HepG2 (cell line): Measurements from ENCODE around the gene ANAPC1. TPM values are rescaled to one million over a fixed set of nuclear protein-coding genes. Genes with fewer than 3 reads are reported as not detected.

Experiments
- CCDC6 ChIP-seq: sonication (generic); formaldehyde crosslinking; IDR thresholded peaks from 2 replicates; pipeline ENCODE4 v1.8.1; 2022; ENCODE audit warnings: mild to moderate bottlenecking, missing genetic modification reagents, moderate library complexity
- DPF2 ChIP-seq: sonication (generic); formaldehyde crosslinking; IDR thresholded peaks from 2 replicates; pipeline ENCODE4 v1.4.0; 2020; ENCODE audit warnings: mild to moderate bottlenecking, low read depth, missing genetic modification reagents, borderline replicate concordance
- EED ChIP-seq: sonication (generic); formaldehyde crosslinking; IDR thresholded peaks from 2 replicates; pipeline ENCODE4 v1.5.0; 2020; ENCODE audit warnings: mild to moderate bottlenecking, missing genetic modification reagents
- MYNN ChIP-seq: sonication (generic); formaldehyde crosslinking; IDR thresholded peaks from 2 replicates; pipeline ENCODE4 v1.4.0; 2020; ENCODE audit warnings: mild to moderate bottlenecking, low read depth, missing genetic modification reagents
- NR2F6 ChIP-seq, 2 experiments: IDR thresholded peaks; 2 replicates each; pipeline ENCODE4 v1.6.1; 2016; ENCODE audit warnings: antibody characterized with exemption in 1 of 2, mild to moderate bottlenecking in 1 of 2
- NRL ChIP-seq: sonication (generic); formaldehyde crosslinking; IDR thresholded peaks from 2 replicates; pipeline ENCODE4 v1.5.0; 2020; ENCODE audit warnings: missing genetic modification reagents, mild to moderate bottlenecking, moderate library complexity, borderline replicate concordance
- SIX4 ChIP-seq: sonication (generic); formaldehyde crosslinking; IDR thresholded peaks from 2 replicates; pipeline ENCODE4 v1.4.0; 2020; ENCODE audit warnings: missing genetic modification reagents
- ZNF124 ChIP-seq: sonication (generic); formaldehyde crosslinking; IDR thresholded peaks from 2 replicates; pipeline ENCODE4 v1.4.0; 2020; ENCODE audit warnings: missing genetic modification reagents
- ZNF205 ChIP-seq: IDR thresholded peaks from 2 replicates; pipeline ENCODE4 v1.6.1; 2018; ENCODE audit warnings: missing biosample characterization, missing genetic modification reagents
- ZNF280D ChIP-seq: sonication (generic); formaldehyde crosslinking; IDR thresholded peaks from 2 replicates; pipeline ENCODE4 v1.5.1; 2020; ENCODE audit warnings: mild to moderate bottlenecking, missing genetic modification reagents
- ZNF570 ChIP-seq: sonication (generic); formaldehyde crosslinking; IDR thresholded peaks from 2 replicates; pipeline ENCODE4 v1.4.0; 2020; ENCODE audit warnings: mild to moderate bottlenecking, missing genetic modification reagents, borderline replicate concordance
- ZNF781 ChIP-seq: sonication (generic); formaldehyde crosslinking; IDR thresholded peaks from 2 replicates; pipeline ENCODE4 v1.5.1; 2020; ENCODE audit warnings: borderline replicate concordance, mild to moderate bottlenecking, missing genetic modification reagents; ENCODE audit errors: not compliant biosample characterization
- ZSCAN21 ChIP-seq: sonication (generic); formaldehyde crosslinking; IDR thresholded peaks from 2 replicates; pipeline ENCODE4 v1.8.0; 2022; ENCODE audit warnings: mild to moderate bottlenecking, missing genetic modification reagents, moderate library complexity, borderline replicate concordance
- polyA plus RNA-seq, 8 experiments: library from polyadenylated mRNA; depleted of rRNA in 3 of 8; stranded (reverse) in 7 of 8; unstranded in 1 of 8; fragments of >200 nt; fragmentation: Illumina TruSeq in 4 of 8; extraction: Trizol in 4 of 8; gene quantifications; 2 replicates each; pipeline versions ENCODE4 v1.2.1 to v1.2.3, GENCODE V29; 2011 to 2016; ENCODE audit warnings: low read depth in 4 of 8, missing spikeins in 1 of 8, mixed read lengths in 1 of 8; ENCODE audit not compliant: insufficient read depth in 1 of 8
- total RNA-seq, 5 experiments: library from RNA; depleted of rRNA; stranded (reverse); fragments of >200 nt; fragmentation: Illumina TruSeq; extraction: Trizol; gene quantifications; 2 replicates each; pipeline ENCODE4 v1.2.3, GENCODE V29; 2016; ENCODE audit warnings: low read depth in 1 of 5
- TF ChIP-seq, protein P1 (sequence below): IDR thresholded peaks from 2 replicates; pipeline ENCODE4 v1.6.1; 2016; ENCODE audit warnings: missing compliant biosample characterization, missing genetic modification reagents, borderline replicate concordance
- TF ChIP-seq, protein P2 (sequence below): sonication (generic); formaldehyde crosslinking; IDR thresholded peaks from 2 replicates; pipeline ENCODE4 v1.8.0; 2022; ENCODE audit warnings: mild to moderate bottlenecking, missing genetic modification reagents, moderate library complexity
- TF ChIP-seq, protein P3 (sequence below): sonication (generic); formaldehyde crosslinking; IDR thresholded peaks from 2 replicates; pipeline ENCODE4 v1.5.1; 2020; ENCODE audit warnings: mild to moderate bottlenecking, missing genetic modification reagents, moderate library complexity

ANAPC1 gene
- total and polyA plus RNA-seq, 2 of the 13 experiments (the other 11 are each of a cell fraction or from before 2014, with no cell fraction given), result 50.0 to 89.7 TPM

DNA sequence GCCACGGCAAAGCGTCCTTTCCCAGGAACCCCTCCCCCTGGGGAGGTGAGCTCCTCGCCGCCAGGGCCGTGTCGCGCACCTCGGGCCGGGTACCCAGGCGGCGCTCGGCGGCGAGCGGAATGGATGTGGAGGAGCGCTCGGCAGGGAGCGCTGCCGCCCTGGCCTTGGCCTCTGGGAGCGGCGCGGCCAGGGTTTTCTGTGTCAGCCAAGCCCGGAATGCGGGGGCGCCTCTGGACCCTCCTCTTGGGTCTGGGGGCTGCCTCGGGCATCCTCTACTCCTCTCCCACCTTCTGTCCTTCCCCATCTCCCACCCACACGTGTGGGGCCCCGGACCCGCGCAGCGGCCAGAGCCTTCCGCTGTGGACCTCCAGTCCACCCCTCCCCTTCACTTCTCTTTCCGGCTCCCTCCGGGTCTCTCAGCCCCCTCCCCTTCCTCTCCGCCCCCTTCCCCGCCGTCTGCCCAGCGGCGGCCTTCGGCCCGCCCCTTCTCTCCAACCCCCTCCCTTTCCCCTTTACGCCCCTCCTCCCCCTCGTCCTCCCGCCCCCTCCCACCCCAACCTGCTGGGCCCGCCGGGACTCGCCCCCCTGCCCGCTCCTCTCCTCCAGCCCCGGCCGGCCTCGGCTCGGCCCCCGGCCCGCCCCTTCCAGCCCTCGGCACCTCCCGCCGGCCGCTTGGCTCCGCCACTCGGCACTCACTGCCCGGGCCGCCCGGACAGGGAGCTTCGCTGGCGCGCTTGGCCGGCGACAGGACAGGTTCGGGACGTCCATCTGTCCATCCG is 14.1 kb upstream of the ANAPC1 start, which contains the start of gene MERTK (continued):
- TF ChIP-seq, protein P1, sequence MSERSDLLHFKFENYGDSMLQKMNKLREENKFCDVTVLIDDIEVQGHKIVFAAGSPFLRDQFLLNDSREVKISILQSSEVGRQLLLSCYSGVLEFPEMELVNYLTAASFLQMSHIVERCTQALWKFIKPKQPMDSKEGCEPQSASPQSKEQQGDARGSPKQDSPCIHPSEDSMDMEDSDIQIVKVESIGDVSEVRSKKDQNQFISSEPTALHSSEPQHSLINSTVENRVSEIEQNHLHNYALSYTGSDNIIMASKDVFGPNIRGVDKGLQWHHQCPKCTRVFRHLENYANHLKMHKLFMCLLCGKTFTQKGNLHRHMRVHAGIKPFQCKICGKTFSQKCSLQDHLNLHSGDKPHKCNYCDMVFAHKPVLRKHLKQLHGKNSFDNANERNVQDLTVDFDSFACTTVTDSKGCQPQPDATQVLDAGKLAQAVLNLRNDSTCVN, result peak; percentile 32; the same call in 1 of the 2 replicates
- TF ChIP-seq SIX4 (CRISPR knock-in tag) (no peak; the same call in 1 of the 2 replicates), ZSCAN21 (CRISPR knock-in tag) (peak; percentile 49), ZNF124 (CRISPR knock-in tag) (no peak), MYNN (CRISPR knock-in tag) (peak; percentile 45; the same call in 1 of the 2 replicates), EED (CRISPR knock-in tag) (no peak), ZNF781 (peak; percentile 60), ZNF205 (CRISPR knock-in tag) (peak; percentile 87), DPF2 (no peak), NRL (CRISPR knock-in tag) (no peak), CCDC6 (CRISPR knock-in tag) (peak; percentile 97), ZNF570 (CRISPR knock-in tag) (no peak), NR2F6 (IDR thresholded peaks at IDR 0.05) (peak; percentile 44), NR2F6 (CRISPR knock-in tag; IDR thresholded peaks at IDR 0.05) (peak; percentile 71; the same call in 1 of the 2 replicates), ZNF280D (CRISPR knock-in tag) (0 out of 2 replicates have a peak, but pooled peaks have one; percentile 39)
- TF ChIP-seq, protein P2, sequence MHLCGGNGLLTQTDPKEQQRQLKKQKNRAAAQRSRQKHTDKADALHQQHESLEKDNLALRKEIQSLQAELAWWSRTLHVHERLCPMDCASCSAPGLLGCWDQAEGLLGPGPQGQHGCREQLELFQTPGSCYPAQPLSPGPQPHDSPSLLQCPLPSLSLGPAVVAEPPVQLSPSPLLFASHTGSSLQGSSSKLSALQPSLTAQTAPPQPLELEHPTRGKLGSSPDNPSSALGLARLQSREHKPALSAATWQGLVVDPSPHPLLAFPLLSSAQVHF (CRISPR knock-in tag), result no peak
- TF ChIP-seq, protein P3, sequence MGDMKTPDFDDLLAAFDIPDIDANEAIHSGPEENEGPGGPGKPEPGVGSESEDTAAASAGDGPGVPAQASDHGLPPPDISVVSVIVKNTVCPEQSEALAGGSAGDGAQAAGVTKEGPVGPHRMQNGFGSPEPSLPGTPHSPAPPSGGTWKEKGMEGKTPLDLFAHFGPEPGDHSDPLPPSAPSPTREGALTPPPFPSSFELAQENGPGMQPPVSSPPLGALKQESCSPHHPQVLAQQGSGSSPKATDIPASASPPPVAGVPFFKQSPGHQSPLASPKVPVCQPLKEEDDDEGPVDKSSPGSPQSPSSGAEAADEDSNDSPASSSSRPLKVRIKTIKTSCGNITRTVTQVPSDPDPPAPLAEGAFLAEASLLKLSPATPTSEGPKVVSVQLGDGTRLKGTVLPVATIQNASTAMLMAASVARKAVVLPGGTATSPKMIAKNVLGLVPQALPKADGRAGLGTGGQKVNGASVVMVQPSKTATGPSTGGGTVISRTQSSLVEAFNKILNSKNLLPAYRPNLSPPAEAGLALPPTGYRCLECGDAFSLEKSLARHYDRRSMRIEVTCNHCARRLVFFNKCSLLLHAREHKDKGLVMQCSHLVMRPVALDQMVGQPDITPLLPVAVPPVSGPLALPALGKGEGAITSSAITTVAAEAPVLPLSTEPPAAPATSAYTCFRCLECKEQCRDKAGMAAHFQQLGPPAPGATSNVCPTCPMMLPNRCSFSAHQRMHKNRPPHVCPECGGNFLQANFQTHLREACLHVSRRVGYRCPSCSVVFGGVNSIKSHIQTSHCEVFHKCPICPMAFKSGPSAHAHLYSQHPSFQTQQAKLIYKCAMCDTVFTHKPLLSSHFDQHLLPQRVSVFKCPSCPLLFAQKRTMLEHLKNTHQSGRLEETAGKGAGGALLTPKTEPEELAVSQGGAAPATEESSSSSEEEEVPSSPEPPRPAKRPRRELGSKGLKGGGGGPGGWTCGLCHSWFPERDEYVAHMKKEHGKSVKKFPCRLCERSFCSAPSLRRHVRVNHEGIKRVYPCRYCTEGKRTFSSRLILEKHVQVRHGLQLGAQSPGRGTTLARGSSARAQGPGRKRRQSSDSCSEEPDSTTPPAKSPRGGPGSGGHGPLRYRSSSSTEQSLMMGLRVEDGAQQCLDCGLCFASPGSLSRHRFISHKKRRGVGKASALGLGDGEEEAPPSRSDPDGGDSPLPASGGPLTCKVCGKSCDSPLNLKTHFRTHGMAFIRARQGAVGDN (CRISPR knock-in tag), result peak; percentile 88
